ENCODE measurements around the gene TSPAN9. TPM values are rescaled to one million over a fixed set of nuclear protein-coding genes. Genes with fewer than 3 reads are reported as not detected.

Gene TSPAN9
- total and polyA plus RNA-seq, 3 donors from 2014 or later: 14.2 to 23.5 (median 19.8) TPM

DNA sequence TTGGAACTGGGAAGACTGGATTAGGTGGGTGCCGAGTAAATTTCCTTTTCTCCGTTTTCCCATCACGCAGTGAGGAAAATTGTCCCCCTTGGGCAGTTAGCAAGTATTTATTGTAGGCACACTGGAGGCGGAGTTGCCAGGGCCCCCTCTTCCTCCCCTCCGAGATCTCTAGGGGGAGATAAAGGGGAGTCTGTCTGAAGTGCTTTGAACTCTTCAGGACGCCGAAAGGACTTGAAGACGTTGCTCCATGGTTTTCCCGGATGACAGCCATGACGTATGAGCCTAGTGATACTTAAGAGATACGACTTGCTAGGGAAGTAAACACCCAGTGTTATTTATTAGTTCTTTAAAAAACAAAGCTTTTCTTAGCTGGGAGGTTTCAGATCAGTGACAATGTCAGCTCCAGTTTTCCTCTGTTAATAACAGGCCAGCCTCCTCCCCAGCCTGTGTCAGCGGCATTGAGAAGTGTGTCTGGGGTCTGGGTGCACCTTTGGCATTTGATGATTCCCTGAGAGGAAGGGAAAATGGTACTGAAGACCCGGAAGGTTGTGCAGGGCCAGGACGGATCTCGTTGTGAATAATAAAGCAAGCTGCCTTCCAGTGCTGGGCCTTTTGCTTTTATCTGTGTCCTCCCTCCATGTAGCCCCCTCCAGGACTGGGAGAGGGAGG, 78.7 kb downstream of the TSPAN9 start:
- DNase-seq: no peak
- no peaks in the 10 kb centered on the region for H3K36me3 ChIP-seq (ENCODE audit: low read depth, missing control alignments)
- no peak for TF ChIP-seq POLR2A (IDR thresholded peaks at IDR 0.05)
- TF ChIP-seq, protein P1, sequence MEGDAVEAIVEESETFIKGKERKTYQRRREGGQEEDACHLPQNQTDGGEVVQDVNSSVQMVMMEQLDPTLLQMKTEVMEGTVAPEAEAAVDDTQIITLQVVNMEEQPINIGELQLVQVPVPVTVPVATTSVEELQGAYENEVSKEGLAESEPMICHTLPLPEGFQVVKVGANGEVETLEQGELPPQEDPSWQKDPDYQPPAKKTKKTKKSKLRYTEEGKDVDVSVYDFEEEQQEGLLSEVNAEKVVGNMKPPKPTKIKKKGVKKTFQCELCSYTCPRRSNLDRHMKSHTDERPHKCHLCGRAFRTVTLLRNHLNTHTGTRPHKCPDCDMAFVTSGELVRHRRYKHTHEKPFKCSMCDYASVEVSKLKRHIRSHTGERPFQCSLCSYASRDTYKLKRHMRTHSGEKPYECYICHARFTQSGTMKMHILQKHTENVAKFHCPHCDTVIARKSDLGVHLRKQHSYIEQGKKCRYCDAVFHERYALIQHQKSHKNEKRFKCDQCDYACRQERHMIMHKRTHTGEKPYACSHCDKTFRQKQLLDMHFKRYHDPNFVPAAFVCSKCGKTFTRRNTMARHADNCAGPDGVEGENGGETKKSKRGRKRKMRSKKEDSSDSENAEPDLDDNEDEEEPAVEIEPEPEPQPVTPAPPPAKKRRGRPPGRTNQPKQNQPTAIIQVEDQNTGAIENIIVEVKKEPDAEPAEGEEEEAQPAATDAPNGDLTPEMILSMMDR (IDR thresholded peaks at IDR 0.05): no peak

DNA sequence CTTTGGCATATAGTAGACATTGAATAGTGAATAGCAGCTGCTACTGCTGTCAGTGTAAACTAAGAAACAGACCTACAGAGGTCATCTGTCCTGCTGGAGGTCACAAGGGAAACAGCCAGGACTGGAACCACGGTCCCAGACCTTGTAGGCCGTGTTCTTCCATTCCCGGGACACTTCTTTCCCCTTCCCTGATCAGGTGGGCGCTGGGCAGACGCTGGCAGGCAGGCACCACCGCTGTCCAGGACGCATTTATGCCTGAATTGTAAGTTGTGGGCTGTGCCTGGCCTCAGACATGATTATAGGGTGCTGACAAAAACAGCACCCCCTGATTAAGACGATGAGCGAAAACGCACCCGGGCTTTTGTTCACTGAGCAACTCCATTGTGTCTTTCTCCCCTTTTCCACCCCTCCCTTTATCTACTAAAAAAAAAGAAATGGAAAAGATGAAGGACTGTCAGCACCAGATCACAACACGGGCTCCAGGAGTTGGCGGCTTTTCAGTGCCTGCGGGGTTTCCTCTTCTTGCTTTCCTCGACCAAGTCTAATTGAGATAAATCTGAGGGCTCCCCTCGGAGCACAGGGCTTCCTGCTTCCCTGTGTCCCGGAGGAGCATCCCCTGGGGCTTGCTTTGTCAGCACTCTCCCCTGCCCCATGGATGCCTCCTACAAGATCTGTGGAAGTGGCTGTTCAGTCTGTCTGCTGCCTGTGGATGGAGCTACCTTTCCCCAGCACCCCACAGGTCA, 80.6 kb downstream of the TSPAN9 start:
- Histone ChIP-seq H3K27me3 (no peaks in the 10 kb centered on the region), H3K4me3 (no peak overlapping the region), H3K9me3 (no peaks in the 10 kb centered on the region), H3K27ac (no peak overlapping the region), H3K36me3 (ENCODE audit: low read depth, missing control alignments) (no peaks in the 10 kb centered on the region), H3K4me1 (no peaks in the 10 kb centered on the region)
- DNase-seq: no peak
- no peak for TF ChIP-seq POLR2A (IDR thresholded peaks at IDR 0.05)
- TF ChIP-seq, protein P1 (IDR thresholded peaks at IDR 0.05): no peak
- intact Hi-C loops (cut with DNase I; ENCODE audit: low total_unique reads): no loop called here
- WGBS, 2 donors: 82 to 87% methylated on average over 16 to 17 of the region's 17 CpGs

More for the DNA sequence above, 78.7 kb downstream of the TSPAN9 start:
- Histone ChIP-seq H3K4me1 (peaks cover 9% of the 10 kb centered on the region), H3K9me3 (no peaks in the 10 kb centered on the region), H3K27me3 (no peaks in the 10 kb centered on the region), H3K4me3 (no peak overlapping the region), H3K27ac (no peak overlapping the region)
- intact Hi-C loops (cut with DNase I; ENCODE audit: low total_unique reads): no loop called here
- 49 to 64% methylated on average over 15 of the region's 15 CpGs for WGBS, 2 donors

DNA sequence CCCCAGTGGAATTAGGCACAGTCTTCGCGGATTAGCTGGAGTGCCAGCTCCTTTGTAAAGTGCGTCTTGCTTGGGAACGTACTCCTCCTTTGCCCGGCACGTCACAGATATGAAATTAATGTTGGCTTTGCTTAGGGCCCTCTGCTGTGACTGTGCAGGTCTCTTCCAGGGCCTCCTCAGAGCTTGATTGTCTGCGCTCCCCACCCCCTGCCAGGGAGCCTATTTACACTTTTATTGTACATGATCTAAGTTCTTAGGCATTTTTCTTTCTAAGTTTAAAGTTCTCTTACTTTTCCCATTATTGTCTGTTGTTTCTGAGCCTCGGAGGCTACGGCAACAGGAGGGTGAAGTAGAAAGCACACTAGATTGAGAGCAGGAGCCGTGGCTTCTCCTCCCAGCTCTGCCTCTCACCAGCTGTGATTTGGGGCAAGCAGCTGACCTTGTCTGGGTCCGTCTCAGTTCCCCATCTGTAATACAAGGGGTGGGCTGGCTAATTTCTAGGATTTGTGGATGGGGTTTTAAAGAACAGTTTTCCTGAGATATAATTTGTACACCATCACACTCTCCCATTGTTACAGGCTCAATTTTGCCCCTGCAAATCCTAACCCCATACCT, 81.8 kb downstream of the TSPAN9 start:
- intact Hi-C loops (cut with DNase I; ENCODE audit: low total_unique reads): no loop called here
- H3K4me3 ChIP-seq: no peak overlapping the region
- 41 to 55% methylated on average over 10 to 11 of the region's 11 CpGs for WGBS, 2 donors
- DNase-seq: peak; percentile 35
- no peaks in the 10 kb centered on the region for H3K27me3 ChIP-seq
- no peak for TF ChIP-seq POLR2A (IDR thresholded peaks at IDR 0.05)
- TF ChIP-seq, protein P1 (IDR thresholded peaks at IDR 0.05): no peak
- H3K27ac ChIP-seq: peak overlapping the region; percentile 42 to 47
- no peaks in the 10 kb centered on the region for H3K4me1 ChIP-seq
- H3K36me3 ChIP-seq (ENCODE audit: low read depth, missing control alignments): no peaks in the 10 kb centered on the region
- H3K9me3 ChIP-seq: no peaks in the 10 kb centered on the region

DNA sequence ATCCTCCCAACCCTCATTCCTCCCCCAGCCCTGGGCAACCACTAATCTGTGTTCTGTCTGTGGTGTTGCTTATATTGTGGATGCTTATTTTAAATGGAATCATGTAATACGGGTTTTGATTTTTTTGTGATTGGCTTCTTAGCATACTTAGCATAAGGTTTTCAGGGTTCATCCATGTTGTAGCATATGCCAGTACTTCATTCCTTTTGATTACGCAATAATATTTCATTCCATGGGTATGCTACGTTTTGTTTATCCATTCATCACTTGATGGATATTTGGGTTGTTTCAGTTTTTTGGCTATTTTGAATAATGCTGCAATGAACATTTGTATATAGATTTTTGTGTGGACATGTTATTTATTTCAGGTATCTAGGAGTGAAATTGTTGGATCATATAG, 82.9 kb downstream of the TSPAN9 start:
- H3K27me3 ChIP-seq: no peaks in the 10 kb centered on the region
- TF ChIP-seq, protein P1 (IDR thresholded peaks at IDR 0.05): no peak
- TF ChIP-seq POLR2A (IDR thresholded peaks at IDR 0.05): no peak
- intact Hi-C loops (cut with DNase I; ENCODE audit: low total_unique reads): no loop called here
- DNase-seq: no peak
- peaks cover 2% of the 10 kb centered on the region for H3K4me1 ChIP-seq
- H3K4me3 ChIP-seq: no peak overlapping the region
- WGBS, 2 donors: 90 to 95% methylated on average over 3 of the region's 3 CpGs
- no peak overlapping the region for H3K27ac ChIP-seq
- no peaks in the 10 kb centered on the region for H3K9me3 ChIP-seq
- no peaks in the 10 kb centered on the region for H3K36me3 ChIP-seq (ENCODE audit: low read depth, missing control alignments)

Data from testis (tissue), 3 donors.